NB4 (cell line): ENCODE measurements around the gene ZNF202.

ENCODE experiments used
- MYC ChIP-seq: IDR thresholded peaks from 2 replicates; pipeline ENCODE4 v1.6.1; 2011; ENCODE audit warnings: low read depth, low read length
- POLR2A ChIP-seq: IDR thresholded peaks from 2 replicates; pipeline ENCODE4 v1.6.1; 2011; ENCODE audit warnings: mild to moderate bottlenecking; ENCODE audit not compliant: insufficient read length; ENCODE audit errors: extremely low read depth
- TF ChIP-seq, protein P1 (sequence below): IDR thresholded peaks from one replicate; pipeline ENCODE4 v1.5.1; 2012; ENCODE audit warnings: low read depth, low read length
- TF ChIP-seq, protein P2 (sequence below): IDR thresholded peaks from 2 replicates; pipeline ENCODE4 v1.6.1; 2011; ENCODE audit warnings: low read depth, low read length

DNA sequence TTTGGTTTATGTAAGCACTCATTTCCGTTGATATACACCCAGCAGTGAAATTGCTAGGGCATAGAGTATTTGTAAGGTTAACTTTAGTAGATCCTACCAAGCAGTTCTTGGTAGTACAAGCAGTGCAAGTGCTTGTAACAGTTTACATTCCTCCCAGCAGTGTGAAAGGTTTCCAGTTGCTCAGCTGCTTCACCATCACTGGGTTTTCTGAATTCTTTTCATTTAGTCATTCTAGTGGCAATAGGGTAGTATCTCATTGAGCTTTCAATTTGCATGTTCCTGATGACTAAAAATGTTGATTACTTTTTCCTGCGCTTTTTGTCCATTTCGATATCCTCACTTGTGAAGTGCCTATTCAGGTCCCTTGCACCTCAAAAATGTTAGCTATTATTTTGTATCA lies 34.3 kb downstream of the ZNF202 start:
- TF ChIP-seq, protein P1, sequence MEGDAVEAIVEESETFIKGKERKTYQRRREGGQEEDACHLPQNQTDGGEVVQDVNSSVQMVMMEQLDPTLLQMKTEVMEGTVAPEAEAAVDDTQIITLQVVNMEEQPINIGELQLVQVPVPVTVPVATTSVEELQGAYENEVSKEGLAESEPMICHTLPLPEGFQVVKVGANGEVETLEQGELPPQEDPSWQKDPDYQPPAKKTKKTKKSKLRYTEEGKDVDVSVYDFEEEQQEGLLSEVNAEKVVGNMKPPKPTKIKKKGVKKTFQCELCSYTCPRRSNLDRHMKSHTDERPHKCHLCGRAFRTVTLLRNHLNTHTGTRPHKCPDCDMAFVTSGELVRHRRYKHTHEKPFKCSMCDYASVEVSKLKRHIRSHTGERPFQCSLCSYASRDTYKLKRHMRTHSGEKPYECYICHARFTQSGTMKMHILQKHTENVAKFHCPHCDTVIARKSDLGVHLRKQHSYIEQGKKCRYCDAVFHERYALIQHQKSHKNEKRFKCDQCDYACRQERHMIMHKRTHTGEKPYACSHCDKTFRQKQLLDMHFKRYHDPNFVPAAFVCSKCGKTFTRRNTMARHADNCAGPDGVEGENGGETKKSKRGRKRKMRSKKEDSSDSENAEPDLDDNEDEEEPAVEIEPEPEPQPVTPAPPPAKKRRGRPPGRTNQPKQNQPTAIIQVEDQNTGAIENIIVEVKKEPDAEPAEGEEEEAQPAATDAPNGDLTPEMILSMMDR, result no peak
- TF ChIP-seq, protein P2, sequence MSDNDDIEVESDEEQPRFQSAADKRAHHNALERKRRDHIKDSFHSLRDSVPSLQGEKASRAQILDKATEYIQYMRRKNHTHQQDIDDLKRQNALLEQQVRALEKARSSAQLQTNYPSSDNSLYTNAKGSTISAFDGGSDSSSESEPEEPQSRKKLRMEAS, result no peak
- TF ChIP-seq POLR2A (no peak), MYC (no peak)
